GM19324 (cell line): ENCODE results near the gene OARD1.
"Not testable (repeated sequence)": the region's sequence is repeated elsewhere in the genome, so short reads cannot be mapped to it uniquely, and the experiment has no call there.

Source experiments
- ATAC-seq: cut with Tn5 transposase; IDR thresholded peaks from one replicate; pipeline ENCODE4 v1.9.1; 2021; ENCODE audit warnings: mild to moderate bottlenecking, moderate library complexity; ENCODE audit not compliant: unreplicated experiment, low FRiP score

Gene OARD1

DNA sequence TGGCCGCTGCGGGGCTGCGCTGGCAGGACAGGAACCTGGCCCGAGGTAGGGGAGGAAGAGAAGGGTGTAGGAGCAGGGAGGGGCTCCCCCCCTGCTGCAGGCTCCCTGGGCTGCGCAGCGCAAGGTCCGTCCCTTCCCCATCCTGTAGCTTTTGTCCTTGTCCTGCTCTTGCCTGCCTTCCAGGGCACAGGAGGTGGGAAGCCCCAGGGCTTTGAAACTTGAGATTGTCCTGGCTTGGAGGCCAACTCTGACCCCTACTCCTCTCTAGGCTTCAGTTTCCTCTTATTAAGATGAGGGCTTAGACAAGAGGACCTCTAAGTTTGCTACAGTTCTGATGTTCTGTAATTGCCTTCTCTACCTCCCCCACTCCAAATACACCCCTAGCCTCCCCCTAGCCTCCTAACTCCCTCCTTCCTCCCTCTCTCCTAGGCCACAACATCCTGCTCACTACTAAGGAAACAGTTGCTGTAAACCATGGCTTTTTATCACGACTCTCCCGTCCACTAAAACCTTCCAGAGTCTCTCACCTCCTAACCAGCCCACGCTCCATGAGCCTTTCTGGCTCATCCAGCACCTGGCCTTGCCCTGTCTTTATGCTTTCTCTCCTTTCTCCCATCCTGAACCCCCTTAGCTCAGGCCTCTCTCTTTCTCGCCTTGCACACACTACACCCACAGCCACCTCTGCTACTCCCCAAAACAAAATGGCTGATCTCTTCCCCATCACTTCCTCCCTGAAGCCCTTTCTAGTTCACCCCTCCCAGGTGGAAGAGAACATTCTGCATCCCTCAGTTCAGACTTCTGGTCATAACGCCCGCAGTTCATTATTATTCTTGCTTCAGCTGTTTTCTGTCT, 43.4 kb downstream of the OARD1 start:
- peak; percentile 23 for ATAC-seq

DNA sequence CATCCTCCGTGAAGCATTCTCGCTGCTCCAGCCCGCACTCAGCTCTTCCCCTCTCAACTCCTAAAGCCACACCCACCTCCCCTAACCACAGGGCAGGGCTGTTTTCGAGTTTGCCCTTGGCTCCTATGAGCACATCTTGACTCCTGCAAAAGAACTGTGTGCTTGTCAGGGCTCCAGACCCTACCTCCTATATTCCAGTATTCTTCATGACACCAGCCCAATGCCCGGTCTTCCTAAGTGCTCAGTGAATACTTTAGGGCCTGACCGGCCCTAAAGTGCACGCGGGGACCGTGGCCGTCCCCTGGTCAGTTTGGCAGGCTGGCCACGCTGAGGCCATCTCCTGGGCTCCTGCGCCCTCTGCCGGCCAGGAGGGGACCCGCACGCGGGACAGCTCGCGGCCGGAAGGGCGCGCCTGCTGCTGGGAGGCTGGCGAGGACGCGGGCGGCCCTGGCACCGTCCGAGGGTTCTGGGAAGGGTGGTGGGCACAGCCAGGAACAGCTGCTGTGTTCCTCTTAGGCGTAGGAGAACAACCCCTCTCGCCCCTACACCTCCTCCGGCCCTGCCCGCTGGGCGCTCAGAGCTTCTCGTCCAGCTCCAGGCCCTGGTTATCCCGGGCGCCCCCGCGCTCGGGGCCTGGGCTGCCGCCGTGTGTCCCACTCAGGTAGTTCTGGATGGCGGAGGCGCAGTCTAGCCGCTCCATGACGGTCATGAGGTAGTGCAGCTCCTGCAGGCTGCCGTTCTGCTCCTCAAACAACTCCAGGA, 44.2 kb downstream of the OARD1 start:
- ATAC-seq, result peak; percentile 82

DNA sequence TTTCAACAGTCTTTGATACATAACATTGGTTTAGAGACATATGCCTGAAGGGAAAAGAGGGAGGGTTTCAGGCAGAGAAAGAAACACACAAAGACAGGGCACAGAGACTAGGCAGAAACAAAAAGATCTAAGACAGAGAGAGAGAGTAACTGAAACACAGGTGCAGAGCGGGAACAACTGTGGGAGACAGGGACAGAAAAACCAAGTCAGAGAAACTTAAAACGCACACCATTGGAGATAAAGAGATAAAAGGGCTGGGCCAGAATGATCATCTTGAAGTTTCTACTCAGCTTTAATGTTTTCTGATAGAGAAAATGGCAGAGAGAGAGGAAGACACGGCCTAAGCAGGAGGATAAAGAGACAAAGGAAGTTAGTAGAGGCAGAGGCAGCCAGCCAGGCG, 44.9 kb downstream of the OARD1 start:
- no peak for ATAC-seq

DNA sequence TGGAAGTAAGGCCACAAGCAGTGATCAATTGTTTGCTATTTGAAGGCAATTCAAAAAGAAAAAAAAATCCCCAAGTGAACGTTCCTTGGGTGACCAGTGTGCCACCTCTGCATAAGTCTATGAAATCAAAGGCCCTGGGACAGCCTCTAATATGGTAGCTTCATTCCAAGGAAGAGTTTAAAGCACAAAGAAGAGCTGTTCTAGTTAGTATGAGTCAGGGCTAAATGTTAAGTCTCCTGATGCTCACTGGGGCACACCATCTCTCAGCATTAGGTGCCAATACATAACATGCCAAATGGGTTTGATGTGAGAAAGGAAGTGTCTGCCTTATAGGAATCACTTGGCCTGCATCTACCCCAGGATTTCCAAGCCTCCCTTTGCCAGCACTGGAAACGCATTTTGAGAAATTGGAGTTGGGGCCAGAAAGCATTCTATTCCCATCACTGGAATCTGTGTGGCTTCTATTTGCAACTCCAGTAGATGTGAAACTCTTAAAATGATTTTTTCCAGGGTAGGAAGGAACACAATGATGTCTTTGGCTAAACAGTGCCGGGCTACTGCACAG, 46.1 kb downstream of the OARD1 start:
- ATAC-seq, result no peak

DNA sequence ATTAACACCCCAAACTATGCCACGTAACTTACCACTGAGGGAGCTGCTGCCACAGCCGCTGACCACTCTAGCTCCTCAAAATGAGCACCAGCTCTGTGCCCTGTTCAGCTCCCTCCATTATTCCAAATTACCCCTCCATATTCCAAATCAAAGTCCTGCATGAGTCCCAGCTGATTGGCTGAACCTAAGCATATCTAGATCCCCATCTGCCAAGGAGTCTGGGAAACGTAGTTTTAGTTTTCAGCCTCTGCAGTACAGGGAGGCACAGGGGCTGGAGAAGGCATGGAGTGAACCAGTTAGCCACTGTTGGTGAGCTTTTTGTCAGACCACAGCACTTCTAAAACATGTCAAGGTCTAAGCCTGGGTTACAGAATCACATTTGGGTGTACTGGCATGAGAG, 49.0 kb downstream of the OARD1 start:
- ATAC-seq, result no peak

DNA sequence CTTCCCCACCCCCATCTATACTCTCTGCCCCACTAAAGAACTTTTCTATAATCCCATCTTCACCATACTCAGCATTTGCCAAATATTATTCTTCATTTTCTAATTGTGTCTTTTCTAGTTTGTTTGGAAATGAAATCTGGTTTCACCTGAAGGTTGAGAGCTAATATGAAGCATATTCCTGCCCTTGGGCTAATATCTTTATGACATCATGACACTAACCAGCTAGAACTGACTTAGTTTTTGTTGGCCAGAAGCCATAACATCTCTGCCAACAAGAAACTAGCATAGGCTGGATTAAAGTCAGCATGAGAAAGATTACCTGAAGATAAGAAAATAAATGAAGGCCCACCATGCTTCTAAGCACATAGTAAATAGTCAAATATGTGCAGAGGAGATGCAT, 49.9 kb downstream of the OARD1 start:
- no peak for ATAC-seq

DNA sequence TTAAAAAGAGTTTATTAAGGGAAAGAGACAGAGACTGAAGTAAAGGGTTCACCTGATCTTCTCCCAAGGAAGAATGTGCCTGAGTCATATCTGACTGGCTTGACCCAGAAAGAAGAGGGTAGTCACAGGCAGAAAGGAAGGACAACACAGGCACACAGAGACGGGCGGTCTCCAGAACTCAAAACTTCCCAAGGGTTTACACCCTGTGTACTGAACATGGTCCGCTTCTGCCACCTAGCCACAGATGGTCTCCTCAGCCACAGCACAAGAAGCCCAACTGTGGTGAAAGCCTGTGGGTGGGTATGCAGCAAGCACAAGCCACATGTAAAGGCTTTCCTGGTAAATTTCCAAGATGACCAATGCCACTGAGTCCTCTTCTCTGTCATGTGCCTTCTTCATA, 50.3 kb downstream of the OARD1 start:
- ATAC-seq, result no peak

DNA sequence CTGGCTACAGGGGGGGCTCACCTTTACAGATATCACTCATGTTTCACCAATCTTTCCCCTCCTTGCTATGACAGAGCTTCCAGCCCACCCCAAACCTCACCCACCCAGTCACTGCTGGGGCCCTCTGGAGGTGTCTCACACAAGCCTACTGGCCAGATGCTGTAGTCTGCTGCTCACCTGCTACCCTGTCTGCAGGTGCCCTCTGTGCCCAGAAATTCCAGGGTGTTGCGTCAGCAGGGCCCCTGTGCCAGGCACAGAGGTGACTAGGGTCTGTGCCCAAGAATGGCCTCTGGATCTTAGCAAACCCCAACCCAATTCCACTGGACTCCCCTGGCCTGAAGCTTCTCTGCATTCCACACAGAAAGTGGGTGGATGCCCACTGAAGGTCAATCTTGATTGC, 54.5 kb downstream of the OARD1 start:
- no peak for ATAC-seq

DNA sequence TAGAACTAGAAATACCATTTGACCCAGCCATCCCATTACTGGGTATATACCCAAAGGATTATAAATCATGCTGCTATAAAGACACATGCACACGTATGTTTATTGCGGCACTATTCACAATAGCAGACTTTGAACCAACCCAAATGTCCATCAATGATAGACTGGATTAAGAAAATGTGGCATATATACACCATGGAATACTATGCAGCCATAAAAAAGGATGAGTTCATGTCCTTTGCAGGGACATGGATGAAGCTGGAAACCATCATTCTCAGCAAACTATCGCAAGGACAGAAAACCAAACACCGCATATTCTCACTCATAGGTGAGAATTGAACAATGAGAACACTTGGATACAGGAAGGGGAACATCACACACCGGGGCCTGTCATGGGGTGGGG, 56.3 kb downstream of the OARD1 start:
- ATAC-seq, result not testable (repeated sequence)

DNA sequence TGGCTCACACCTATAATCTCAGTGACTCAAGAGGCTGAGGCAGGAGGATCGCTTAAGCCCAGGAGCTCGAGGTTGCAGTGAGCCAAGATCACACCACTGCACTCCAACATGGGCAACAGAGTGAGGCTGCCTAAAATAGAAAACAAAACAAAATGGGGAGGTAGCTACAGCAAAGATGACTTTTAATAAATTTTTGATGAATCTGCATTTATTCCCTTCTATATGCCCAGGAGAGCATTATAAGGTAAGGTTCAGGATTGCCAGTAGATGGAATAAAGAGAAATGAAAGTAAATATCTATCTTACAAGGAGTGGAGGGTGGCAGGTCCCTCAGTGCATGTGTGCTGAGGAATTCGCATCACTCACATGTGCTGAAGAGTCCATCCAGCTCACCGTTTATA, 57.4 kb downstream of the OARD1 start:
- ATAC-seq, result no peak
